Peyer's patch (tissue), 4 donors: ENCODE data around the gene SDHC. TPM values are rescaled to one million over a fixed set of nuclear protein-coding genes. Genes with fewer than 3 reads are reported as not detected.

Experiments used
- DNase-seq, 3 donors: peaks; one replicate each; pipeline ENCODE4 v3.0.0-alpha.2; 2017 to 2019
- H3K27ac ChIP-seq, 4 donors: fragments of 200-600 bp; sonication (generic); one replicate each; pipeline ENCODE4 v1.5.1; 2016 to 2019
- H3K27me3 ChIP-seq, 2 donors: fragments of 200-600 bp; sonication (generic); one replicate each; pipeline ENCODE4 v1.5.1; 2019
- H3K36me3 ChIP-seq, 3 donors: fragments of 200-600 bp; sonication (generic); one replicate each; pipeline ENCODE4 v1.5.1; 2016 to 2019
- H3K4me1 ChIP-seq, 4 donors: fragments of 200-600 bp; sonication (generic); one replicate each; pipeline ENCODE4 v1.5.1; 2016 to 2019
- H3K4me3 ChIP-seq, 4 donors: fragments of 200-600 bp; sonication (generic); 1 replicate in 3 of 4; 2 replicates in 1 of 4; pipeline ENCODE4 v1.5.1; 2016 to 2019; ENCODE audit warnings: mild to moderate bottlenecking in 1 of 4
- H3K9me3 ChIP-seq, 4 donors: fragments of 200-600 bp; sonication (generic); one replicate each; pipeline ENCODE4 v1.5.1; 2016 to 2019; ENCODE audit warnings: mild to moderate bottlenecking in 1 of 4
- CTCF ChIP-seq, 6 experiments: fragments of 450-650 bp in 4 of 6; fragments of 200-600 bp in 2 of 6; sonication (generic) in 1 of 6; IDR thresholded peaks; one replicate each; pipeline ENCODE4 v1.5.1; 2017 to 2019; ENCODE audit warnings: antibody characterized with exemption in 6 of 6, mild to moderate bottlenecking in 3 of 6, moderate library complexity in 1 of 6
- POLR2A ChIP-seq, 2 donors: fragments of 450-650 bp; IDR thresholded peaks; one replicate each; pipeline ENCODE4 v1.5.1; 2017; ENCODE audit warnings: antibody characterized with exemption in 2 of 2, mild to moderate bottlenecking in 2 of 2, moderate library complexity in 2 of 2
- total RNA-seq, 4 donors: library from RNA; depleted of rRNA; stranded (reverse); fragments of >200 nt; gene quantifications; one replicate each; pipeline ENCODE4 v1.1.0, GENCODE V29; 2016

The SDHC gene, protein sequence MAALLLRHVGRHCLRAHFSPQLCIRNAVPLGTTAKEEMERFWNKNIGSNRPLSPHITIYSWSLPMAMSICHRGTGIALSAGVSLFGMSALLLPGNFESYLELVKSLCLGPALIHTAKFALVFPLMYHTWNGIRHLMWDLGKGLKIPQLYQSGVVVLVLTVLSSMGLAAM
- total RNA-seq, result 10 to 100 TPM; 33.3 to 85.5 (median 60.6) TPM

- Histone ChIP-seq H3K9me3 (no peaks in the 10 kb centered on the region), H3K27me3 (no peaks in the 10 kb centered on the region), H3K36me3 (no peaks in the 10 kb centered on the region), H3K4me1 (peaks cover 0 to 18% (median 4%) of the 10 kb centered on the region in 4 donors), H3K27ac (peak within 1 kb of the TSS; percentile 87 to 91 (median 88)), H3K4me3 (peak within 1 kb of the TSS; percentile 72 to 84 (median 78))
- TF ChIP-seq POLR2A (IDR thresholded peaks at IDR 0.05) (peak; percentile 56 to 73), CTCF (IDR thresholded peaks at IDR 0.05) (peak in 2 of 6 experiments; percentile 24 to 26)
- DNase-seq, result peak; percentile 85 to 94 (median 89)
Observed at GRCh38 chr1:161314201-161314981, at the start of gene SDHC. SDHC (plus strand) TSS chr1:161314381; CDS start chr1:161314406, 25 bp downstream.

GRCh38 chr1:161265305-161265704 is 48.9 kb upstream of the SDHC start:
- H3K4me3 ChIP-seq, result no peak overlapping the region
- no peak for DNase-seq
- H3K27ac ChIP-seq, result no peak overlapping the region
- no peaks in the 10 kb centered on the region for H3K27me3 ChIP-seq
- peaks cover 0 to 9% (median 0%) of the 10 kb centered on the region in 4 donors for H3K4me1 ChIP-seq
- no peaks in the 10 kb centered on the region for H3K36me3 ChIP-seq
- H3K9me3 ChIP-seq, result no peaks in the 10 kb centered on the region
- no peak for TF ChIP-seq POLR2A (IDR thresholded peaks at IDR 0.05)
- TF ChIP-seq CTCF (IDR thresholded peaks at IDR 0.05), result no peak

DNA sequence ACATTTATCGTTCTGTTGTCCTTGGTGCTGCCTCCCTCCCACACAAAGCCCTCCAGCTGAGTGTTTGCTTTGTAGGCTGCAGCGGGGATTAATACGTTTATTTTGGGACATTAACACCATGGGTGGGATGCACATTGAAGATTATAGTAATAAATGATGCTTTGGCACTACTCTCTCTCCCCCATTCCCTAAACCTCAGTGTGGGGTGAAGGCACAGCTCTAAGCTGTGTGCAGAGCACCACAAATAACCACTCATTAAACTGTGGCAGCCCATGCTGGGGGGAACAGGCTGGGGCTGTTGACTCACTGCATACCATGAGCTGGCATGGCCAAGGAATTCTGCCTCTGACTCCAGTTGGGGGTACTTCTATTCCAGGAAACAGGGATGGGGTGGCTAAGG is 48.0 kb upstream of the SDHC start:
- Histone ChIP-seq H3K27me3 (no peaks in the 10 kb centered on the region), H3K4me3 (no peak overlapping the region), H3K27ac (no peak overlapping the region), H3K36me3 (no peaks in the 10 kb centered on the region), H3K4me1 (peaks cover 0 to 6% (median 0%) of the 10 kb centered on the region in 4 donors), H3K9me3 (no peaks in the 10 kb centered on the region)
- TF ChIP-seq POLR2A (IDR thresholded peaks at IDR 0.05) (no peak), CTCF (IDR thresholded peaks at IDR 0.05) (no peak)
- no peak for DNase-seq

- H3K4me3 ChIP-seq, result no peak overlapping the region
- H3K36me3 ChIP-seq, result no peaks in the 10 kb centered on the region
- H3K27ac ChIP-seq, result no peak overlapping the region
- TF ChIP-seq CTCF (IDR thresholded peaks at IDR 0.05), result no peak
- TF ChIP-seq POLR2A (IDR thresholded peaks at IDR 0.05), result no peak
- DNase-seq, result no peak
- H3K9me3 ChIP-seq, result no peaks in the 10 kb centered on the region
- no peaks in the 10 kb centered on the region for H3K27me3 ChIP-seq
- peaks cover 0 to under 1% (median 0%) of the 10 kb centered on the region in 4 donors for H3K4me1 ChIP-seq
Observed at GRCh38 chr1:161266836-161267235, 47.3 kb upstream of the SDHC start.

DNA sequence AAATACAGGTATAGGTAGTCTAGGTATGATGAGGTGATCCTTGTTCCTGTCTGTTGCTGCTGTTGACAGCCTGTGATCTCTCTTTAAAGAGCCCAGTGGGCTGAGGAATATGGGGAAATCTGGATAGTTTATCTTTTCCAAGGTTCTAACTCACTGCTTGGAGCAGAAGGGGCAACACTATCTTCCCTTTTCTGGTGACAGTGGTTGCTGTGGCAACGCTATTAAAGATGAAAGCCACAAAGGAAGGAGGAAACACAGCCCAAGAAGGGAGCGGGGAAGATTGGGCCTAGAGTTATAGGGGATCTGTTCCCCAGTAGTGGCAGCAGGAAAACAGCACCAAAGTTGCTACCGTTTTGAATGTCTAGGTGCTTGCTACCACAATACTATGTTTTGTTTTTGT is 46.9 kb upstream of the SDHC start:
- no peaks in the 10 kb centered on the region for H3K9me3 ChIP-seq
- no peak overlapping the region for H3K4me3 ChIP-seq
- H3K36me3 ChIP-seq, result no peaks in the 10 kb centered on the region
- no peak for TF ChIP-seq POLR2A (IDR thresholded peaks at IDR 0.05)
- TF ChIP-seq CTCF (IDR thresholded peaks at IDR 0.05), result no peak
- H3K4me1 ChIP-seq, result no peaks in the 10 kb centered on the region
- H3K27me3 ChIP-seq, result no peaks in the 10 kb centered on the region
- no peak overlapping the region for H3K27ac ChIP-seq
- DNase-seq, result no peak
